Dedifferentiated amniotic fluid mesenchymal stem cell (primary cell): ENCODE measurements around the gene KLF16.

Experiments used
- DNase-seq: peaks from one replicate; pipeline ENCODE4 v3.0.0-alpha.2; 2016; ENCODE audit errors: extremely low spot score

The KLF16 gene

DNA sequence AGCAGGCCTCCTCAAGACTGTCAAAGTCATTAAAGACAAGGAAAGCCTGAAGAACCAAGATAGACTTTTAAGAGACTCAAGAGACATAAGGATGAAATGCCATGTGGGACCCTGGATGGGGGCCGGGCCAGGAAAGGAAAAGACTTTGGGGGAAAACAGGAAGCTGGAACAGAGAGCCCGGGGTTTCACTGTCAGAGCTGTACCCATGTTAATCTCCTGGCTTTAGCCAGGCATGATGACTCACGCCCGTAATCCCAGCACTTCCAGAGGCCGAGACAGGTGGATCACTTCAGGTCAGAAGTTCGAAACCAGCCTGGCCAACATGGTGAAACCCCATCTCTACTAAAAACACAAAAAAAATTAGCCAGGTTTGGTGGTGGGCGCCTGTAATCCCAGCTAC lies 5.6 kb upstream of the KLF16 start:
- no peak for DNase-seq

DNA sequence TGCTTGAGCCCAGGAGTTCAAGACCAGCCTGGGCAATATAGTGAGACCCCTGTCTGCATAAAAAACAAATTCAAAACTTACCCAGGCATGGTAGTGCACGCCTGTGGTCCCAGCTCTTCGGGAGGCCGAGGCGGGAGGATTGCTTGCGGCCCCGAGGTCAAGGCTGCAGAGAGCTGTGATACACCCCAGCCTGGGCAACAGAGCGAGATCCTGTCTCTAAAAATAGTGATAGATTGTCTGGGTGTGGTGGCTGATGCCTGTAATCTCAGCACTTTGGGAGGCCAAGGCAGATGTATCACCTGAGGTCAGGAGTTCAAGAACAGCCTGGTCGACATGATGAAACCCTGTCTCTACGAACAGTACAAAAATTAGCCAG lies 4.0 kb upstream of the KLF16 start:
- DNase-seq, result no peak

DNA sequence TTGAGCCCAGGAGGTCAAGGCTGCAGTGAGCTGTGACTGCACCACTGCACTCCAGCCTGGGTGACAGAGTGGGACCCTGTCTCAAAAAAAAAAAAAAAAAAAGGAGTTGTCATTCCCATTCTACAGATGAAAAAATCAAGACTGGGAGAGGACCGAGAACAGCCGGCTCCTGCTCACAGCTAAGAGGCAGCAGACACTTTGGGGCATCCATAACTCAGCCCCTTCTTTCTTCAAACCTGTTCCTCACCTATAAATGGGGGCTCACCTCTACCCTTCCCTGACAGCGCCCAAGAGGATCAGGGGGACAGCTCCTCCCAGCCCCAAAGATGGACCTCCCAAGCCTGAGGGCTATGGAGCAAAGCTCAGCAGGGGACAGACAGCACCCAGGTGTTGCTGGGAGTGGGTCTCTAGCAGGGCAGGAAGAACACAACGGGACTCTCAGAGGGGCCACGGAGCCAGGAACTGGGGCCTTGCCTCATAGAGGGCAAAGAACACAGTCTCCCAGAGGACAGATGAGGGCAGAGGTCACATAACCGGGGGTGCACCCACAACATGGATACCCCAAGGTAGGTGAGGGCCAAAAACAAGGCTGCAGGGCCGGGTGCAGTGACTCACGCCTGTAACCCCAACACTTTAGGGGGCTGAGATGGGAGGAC lies 3.4 kb upstream of the KLF16 start:
- no peak for DNase-seq

DNA sequence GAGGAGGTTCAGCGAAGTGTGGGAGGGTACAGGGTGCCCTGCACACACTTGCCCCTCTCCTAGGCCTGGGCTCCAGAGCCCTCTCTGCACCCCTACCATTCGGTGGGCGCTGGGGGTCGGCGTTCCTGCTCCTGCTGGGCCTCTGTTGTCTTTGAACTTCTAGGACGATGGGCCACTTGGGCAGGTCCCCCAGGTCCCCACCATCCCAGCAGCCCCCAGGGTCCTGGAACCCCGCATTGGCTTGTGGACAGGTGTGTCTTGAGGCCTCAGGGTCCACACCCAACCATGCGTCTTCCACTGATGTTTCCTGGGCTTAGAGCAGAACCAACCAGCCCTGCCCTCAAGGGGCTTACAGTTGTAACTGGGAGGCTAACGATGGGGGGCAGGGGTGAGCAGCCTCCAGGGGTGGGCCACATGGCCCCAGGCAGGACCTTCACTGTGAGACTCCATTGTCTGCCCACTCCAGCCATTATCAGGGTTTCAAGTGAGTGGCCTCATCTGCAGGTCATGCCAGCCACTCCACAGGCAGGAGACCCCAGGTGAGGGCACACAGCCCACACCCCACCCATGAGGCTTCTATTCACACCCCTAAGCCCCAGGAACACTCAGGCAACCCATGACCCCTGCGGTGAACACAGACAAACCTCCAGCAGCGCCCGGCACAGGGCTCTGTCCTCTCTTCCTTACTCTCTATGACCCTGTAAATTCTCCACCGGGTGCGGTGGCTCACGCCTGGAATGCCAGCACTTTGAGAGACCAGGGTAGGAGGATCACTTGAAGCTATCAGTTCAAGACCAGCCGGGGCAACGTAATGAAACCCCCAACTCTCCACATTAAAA lies 2.0 kb upstream of the KLF16 start:
- no peak for DNase-seq

DNA sequence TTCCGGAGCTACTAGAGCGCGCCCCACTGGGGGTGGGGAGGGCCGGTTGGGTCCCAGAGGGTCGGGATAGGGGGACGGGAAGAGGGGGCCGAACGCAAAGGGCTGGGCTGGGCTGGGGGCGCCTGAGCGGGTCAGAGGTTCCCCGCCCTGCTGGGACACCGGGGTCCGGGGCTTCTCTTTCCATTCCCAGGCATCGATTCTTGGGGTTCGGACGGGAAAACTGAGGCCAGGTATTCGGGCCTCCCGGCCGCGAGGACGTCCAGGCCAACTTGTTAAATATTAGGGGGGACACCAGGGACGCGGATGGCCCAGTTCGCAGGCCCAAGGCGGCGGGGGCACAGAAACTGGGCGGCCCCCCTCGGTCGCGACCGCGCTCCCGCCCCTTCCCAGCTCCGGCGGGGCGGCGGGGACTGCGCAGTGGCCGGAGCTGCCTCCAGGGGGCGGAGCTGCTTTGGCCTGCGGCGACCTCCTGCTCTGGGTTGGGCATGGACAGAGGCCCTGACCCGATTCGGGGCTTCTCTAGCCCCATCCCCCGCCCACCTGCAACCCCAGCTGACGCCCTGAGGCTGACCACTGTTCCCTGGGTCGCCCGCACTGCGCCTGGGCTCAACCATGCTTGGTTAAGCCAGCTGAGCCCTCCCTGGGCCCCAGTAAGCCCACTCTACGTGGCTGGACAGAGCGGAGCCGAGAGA lies 1.2 kb upstream of the KLF16 start:
- no peak for DNase-seq

DNA sequence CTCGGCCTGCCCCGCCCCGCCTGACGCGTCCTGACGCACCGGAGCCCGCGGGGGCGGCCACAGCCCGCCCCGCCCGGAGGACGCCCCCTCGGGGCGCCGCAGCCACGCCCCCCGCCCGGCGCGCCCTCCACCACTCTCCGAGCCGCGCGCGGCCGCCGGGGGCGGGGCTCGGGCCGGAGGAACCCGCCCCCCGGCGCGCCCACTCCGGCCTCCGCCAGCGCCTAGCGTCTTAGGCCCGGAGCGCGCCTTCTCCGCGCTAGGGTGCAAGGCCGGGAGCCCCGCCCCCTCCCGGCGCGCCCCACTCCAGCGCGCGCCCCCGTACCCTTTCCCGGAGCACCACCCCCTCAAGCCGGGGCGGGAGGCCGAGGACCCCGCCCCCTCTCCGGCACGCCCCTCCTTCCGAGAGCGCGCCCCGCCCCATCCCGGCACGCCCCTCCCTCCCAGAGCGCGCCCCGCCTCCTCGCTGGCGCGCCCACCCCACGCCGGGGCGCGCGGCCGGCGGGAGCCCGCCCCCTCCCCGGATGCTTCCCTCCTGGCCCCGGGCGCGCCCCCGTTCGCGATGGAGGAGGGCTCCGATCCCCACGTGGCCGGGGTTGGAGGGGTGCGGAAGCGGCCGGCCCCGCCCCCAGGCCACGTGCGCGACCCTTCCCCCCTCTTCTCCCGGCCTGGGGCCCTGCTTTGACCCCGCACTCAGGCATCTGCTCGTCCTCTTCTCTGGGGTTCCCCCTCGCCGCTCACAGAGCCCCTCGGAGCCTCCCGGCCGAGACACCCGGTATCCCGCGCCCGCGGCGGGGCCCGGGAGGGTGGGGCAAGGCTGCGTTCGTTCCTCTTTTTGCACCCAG lies 480 bp upstream of the KLF16 start:
- DNase-seq, result peak; percentile 83

DNA sequence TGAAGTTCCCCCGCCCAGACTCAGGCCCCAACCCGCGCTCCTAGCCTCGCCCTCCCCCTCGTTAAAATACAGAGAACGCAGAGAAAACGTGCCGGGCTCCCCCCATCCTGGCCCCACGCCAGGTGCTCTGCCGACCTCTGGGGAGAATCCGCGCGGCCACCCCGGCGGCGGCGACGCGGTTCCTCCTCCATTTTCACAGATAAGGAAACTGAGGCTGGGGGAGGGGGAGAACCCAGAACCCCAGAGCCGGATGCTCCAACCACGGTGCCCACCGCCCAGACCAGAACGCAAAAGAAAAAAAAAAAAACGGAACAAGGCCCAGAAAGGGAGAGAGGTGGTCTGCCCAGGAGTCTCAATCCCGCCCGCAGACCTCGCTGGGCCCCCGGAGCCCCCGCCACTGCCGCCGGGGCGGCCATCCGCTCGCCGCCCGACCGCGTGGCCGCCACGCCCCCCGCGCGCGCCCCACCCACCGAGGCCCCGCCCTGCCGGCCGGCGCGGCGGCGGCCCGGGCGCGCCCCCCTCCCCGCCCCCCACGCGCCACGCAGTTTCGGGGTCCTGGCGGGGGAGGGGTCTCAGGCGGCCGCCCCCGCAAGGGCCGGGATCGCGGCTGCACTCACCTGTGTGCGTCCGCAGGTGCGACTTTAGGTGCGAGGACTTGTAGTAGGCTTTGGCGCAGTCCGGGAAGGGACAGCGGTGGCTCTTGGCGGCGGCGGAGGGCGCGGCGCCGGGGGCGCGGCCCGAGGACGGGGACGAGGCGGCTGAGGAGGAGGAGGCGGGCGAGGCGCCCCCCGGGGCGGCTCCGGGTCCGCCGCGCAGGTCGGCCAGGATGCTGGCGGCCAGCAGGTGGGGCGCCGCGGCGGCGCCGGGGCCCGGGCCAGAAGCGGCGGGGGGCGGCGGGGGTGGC lies 703 bp downstream of the KLF16 start:
- DNase-seq, result no peak

DNA sequence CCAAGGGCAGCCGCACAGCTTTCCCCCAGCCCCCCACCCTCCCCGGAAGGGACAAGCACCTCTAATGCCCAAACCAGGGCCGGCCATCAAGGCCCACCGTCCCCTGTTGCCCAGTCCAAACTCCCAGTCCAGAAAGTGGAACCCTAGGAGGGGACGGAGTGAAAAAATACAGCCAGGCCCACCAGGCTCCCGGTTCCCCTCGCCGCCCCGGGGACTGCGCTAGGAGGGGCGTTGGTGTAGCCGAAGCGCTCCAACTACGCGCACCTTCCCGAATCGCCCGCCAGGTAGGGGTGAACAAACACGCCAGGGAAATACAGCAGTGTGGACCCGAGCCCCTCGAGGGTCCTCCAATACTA lies 1.3 kb downstream of the KLF16 start:
- DNase-seq, result no peak

DNA sequence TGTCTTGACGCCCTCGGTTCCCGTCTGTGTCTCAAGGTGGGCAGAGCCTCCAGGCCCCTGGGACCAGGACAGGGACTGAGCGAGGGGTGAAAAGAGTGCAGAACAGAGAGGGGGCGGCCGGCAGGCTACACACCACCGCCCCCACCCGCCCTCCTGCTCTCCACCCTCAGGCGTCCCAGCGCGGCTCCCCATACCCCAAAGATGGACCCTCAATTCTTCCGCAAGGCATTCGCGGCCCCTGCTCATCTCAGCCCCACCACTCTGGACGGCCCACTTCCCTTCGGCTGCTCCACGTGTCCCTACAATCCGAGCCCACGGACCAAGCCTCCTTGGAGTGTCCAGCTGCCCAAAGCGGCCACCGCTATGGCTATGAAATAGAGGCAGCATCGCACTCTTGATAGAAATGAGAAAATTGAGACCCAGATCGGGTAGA lies 1.8 kb downstream of the KLF16 start:
- no peak for DNase-seq

DNA sequence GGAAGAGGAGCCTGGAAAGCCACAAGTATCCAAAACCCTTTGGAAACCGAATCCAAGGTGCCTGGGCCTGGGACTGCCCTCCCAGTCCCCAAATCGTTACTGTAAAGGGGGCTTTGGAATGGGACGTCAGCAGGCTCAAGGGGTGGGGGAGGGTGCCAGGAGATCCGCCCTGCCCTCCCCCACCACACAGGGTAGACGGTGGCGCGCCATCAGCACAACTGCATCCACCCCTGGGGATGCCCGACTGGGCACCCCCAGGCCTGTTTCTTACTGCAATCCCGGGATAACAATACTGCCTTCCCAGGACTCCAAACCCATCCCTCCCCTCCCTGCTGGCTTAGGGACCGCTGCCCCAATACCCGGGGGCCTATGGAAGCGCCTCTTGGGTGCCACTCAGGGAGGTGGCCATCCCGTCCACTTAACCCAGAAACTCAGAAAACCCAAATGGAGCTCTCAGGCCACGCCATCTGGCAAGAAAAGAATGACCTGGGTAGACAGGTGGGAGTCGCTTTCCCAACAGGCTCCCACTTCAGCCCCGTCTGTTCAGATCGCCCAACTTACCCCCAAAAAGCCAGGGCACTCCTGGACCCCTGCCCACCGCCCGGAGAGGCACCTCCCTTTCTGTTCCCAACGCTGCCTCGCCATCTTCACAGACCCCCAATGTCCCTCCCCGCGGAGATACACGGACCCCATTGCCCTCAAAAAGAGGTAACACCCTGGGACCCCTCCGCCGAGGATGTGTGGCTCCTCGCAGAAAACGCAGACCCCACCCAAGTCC lies 2.4 kb downstream of the KLF16 start:
- DNase-seq, result no peak

DNA sequence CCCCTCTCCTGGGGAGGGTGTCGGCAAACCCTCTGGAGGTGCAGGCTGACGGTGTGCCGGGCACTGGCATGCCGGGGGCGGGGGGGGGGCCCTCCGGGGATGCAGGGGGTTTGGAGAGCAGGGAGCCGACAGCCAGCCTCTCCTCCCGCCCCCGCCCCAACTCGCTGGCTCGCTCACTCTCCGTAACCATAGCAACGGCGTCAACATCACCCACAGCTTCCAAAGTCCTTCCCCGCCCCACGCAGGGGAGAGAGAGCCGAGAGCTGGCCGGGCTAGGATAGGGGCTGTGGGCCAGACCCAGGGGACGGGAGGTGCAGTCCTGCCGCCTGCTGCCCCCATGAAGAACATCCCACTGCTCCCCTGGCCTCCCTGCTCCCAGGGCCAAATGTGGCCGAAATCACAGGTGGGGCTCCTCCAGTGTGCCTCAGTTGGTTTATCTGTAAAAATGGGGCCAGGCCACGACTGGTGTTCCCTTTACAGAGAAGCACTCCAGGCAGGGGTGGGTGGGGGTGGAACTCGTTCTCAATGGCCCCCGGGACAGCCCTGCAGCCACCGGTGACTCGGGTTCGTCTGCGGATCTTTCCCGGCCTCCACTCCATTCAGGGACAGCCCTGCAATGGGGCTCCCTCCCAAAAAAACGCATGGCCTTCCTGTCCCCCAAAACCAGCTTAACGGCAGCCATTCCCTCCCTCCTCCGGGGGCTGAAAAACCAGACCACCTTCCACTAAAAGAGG lies 3.2 kb downstream of the KLF16 start:
- DNase-seq, result peak; percentile 76

DNA sequence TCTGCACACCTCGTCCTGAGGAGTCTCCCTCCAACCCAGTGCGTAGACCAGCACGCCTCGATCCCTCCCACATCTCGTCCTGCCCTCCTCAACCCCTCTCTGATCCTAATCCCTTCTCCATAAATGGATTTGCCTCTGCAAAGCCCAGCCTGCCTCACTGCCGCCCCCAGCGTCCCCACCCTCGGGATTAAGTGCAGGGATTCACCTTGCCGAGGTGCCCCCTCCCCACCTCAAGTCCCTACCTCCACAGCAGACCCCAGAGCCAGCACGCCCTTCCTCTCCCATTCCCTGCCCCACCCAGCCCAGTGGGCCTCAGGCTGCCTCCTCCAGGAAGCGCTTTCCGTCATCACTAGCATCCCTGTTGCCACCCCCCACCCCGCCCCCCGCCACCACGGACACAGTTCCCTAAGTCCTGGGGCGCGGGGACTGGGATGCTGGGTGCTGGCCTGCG lies 4.0 kb downstream of the KLF16 start:
- no peak for DNase-seq

DNA sequence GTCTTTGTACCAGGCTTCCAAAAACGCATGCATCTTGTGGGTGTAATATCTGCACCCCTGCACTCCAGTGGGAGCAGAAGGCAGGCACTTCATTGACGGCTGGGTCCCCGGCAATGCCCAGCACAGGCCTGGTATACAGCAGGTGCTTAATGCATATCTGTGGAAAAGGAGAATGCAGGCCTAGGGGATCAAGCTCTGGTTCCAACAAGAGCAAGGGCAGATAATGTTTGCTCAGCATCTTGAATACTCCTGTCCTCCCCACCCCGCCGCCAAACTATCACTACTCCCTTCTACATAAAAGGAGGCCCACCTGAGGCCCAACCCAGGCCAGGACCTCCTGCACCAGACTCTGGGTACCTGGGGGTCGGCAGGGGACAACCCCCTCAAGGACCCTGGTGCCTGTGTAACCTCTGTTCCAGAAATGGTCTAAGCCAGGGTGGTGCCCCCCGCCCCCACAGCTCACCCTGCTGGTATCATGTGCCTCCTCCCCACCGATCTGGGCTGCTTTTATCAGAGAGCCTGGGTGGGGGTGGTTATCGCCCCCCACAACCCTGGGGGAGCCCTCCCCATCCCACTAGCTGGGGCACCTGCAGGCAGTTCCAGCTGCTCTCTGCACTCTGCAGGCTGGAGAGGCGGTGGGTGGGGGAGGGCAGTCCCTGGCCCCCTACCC lies 4.8 kb downstream of the KLF16 start:
- DNase-seq, result no peak

DNA sequence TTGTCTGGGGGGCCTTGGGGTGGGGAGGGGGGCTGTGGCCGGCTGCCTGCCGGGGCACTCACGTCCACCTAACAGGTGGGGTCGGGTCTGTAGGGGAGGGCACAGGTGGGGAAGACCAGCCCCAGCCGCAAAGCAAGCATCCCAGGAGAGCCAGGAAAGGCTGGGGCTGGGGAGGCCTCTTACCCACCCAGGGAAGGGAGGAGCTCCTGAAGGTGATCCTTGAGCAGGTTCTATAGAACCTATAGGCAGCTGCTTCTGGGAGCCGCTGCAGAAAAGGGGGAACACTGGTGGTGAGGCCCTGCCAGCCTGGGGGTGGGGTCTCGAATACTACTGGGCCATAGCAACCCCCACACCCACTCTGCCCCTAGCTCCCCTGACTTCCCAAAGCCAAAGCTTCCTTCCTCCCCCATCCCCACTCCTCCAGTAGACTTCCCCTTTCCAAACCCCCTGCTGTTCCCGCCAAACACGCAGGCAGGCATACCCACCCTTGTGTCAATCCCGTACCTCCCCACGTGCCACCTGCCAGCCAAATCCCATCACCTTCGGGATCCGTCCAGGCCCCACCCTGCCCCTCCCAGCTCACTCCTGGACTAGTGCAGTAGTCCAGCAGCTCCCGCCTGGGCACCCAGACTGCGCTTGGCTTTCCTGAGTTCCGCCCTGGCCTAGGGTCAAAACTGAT lies 5.6 kb downstream of the KLF16 start:
- no peak for DNase-seq

DNA sequence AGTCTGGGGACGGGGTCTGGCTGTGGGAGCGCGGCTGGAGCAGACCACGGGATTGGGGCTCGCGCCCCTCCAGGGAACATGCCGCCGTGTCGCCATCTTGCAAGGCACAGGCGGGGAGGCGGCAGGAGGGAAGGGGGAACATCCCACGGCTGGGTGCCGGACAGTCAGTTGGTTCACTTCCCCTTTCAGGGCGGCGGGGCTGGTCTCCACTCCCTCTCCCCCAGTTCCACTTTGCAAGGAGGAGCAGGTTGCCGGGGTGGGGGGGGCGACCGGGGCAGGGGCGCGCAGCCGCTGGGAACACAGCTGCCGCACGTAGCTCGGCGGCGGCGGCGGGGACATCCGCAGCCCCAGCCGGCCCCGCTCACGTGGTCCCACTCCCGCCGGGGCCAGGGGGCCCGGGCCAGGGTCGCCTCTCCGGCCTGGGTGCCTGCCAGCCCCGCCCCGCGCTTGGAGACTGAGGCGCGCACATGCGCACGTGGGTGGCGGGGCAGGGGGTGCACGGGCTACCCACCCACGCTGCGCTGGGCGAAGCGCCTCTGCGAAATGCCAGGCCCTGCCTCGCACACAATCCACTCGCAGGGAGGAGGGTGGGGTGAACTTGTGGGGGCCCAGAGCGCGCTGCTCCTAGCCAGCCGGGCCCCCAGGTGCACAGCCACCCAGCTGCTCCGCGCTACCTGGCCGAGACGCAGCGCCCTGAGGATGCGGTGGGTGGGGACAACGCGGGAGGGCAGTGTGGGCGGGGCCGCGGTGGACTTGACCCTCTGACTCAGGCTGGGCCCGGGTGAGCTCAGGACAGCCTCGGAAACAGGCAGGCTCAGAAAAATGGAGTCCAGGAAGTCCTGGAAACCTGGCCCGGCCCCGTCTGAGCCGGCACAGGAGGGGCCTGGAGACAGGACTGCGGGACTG lies 6.4 kb downstream of the KLF16 start:
- peak; percentile 36 for DNase-seq

DNA sequence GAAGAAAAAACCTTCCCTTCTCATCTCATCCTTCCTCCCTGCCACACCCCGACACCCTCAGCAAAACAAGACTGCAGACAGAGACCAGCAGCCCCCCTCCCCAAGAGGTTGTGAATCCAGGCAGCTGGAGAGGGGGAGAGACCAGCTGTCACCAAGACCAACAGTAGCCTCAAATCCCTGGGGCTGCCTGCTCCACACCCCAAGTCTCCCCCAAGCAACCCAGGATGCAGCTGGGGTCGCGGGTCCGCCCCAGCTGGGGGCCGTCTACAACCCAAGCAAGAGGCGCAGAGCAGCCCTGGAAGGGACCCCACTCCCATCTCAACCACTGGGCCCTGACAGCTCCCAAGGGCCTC lies 7.1 kb downstream of the KLF16 start:
- no peak for DNase-seq

DNA sequence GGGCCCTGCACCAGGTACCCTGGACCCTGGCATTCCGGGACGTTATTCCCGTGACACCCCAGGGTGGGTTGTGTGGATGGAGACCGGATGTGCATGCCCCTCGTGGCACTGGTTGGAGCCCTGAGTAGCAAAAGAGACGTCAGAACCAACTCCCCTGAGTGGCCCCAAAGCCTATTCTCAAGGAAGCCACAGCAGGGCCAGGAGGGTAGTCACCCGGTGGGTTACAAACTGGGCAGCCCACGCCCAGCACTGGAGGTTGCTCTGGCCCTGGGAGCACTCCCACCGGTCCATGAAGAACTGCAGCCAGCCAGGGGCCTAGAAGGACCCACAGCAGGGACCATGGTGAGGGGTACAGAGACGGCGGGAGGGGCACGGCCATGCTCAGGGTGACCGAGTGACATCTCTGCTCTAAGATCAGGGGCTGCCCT lies 7.5 kb downstream of the KLF16 start:
- no peak for DNase-seq
